PC-3 (cell line): ENCODE measurements around the gene ZMIZ1. TPM values are rescaled to one million over a fixed set of nuclear protein-coding genes. Genes with fewer than 3 reads are reported as not detected.

Source experiments
- ATAC-seq: fragments of 200-7000 bp; cut with Tn5 transposase; 2 replicates; pipeline ENCODE4 v1.9.1; 2020; ENCODE audit warnings: mild to moderate bottlenecking, moderate library complexity
- BruUV-seq: library from RNA; stranded (reverse); fragments of 400-500 nt; replicated peaks from 2 replicates; lab custom pipeline; 2021; lab: Mats Ljungman, UMichigan
- CTCF ChIA-PET: fragments of 300-600 bp; sonication (Branson Sonifier 250); formaldehyde crosslinking; loops from one replicate; lab custom pipeline; 2022; ENCODE audit warnings: antibody characterized with exemption; lab: Charles Lee
- POLR2A ChIA-PET: fragments of 300-600 bp; sonication (Branson Sonifier 250); formaldehyde crosslinking; loops from one replicate; lab custom pipeline; 2022; ENCODE audit warnings: antibody characterized with exemption; ENCODE audit not compliant: unreplicated experiment; lab: Charles Lee
- DNase-seq: peaks from one replicate; pipeline ENCODE4 v3.0.0-alpha.2; 2015
- H2AFZ ChIP-seq: fragments of 300-600 bp; sonication (generic); 2 replicates; pipeline ENCODE4 v1.6.0; 2016; ENCODE audit warnings: antibody characterized with exemption, low read length
- H3F3A ChIP-seq: fragments of 300-600 bp; sonication (generic); one replicate; pipeline ENCODE4 v1.6.0; 2017; ENCODE audit warnings: antibody characterized with exemption, low read length, control low read depth, mild to moderate bottlenecking; ENCODE audit not compliant: unreplicated experiment
- H3K27ac ChIP-seq: fragments of 300-600 bp; sonication (generic); 2 replicates; pipeline ENCODE4 v1.5.1; 2016; ENCODE audit warnings: mild to moderate bottlenecking, low read length
- H3K27me3 ChIP-seq: fragments of 300-600 bp; sonication (generic); 2 replicates; pipeline ENCODE4 v1.6.1; 2016; ENCODE audit warnings: low read length, mixed read lengths
- H3K36me3 ChIP-seq: fragments of 300-600 bp; sonication (generic); 2 replicates; pipeline ENCODE4 v1.6.1; 2016; ENCODE audit warnings: low read depth, mixed run types, low read length, mixed read lengths
- H3K4me1 ChIP-seq: fragments of 300-600 bp; sonication (generic); 2 replicates; pipeline ENCODE4 v1.5.1; 2016; ENCODE audit warnings: low read length; ENCODE audit not compliant: insufficient read depth
- H3K4me2 ChIP-seq: fragments of 300-600 bp; sonication (generic); 2 replicates; pipeline ENCODE4 v1.6.0; 2016; ENCODE audit warnings: low read length
- H3K4me3 ChIP-seq: fragments of 300-600 bp; sonication (generic); 2 replicates; pipeline ENCODE4 v1.5.1; 2016; ENCODE audit warnings: mild to moderate bottlenecking, low read length, mixed read lengths
- H3K79me2 ChIP-seq: fragments of 300-600 bp; sonication (generic); 2 replicates; pipeline ENCODE4 v1.6.1; 2017; ENCODE audit warnings: low read length, mixed read lengths
- H3K9ac ChIP-seq: fragments of 300-600 bp; sonication (generic); 2 replicates; pipeline ENCODE4 v1.6.0; 2016; ENCODE audit warnings: mild to moderate bottlenecking, low read length
- H3K9me2 ChIP-seq: fragments of 300-600 bp; sonication (generic); replicated peaks from 2 replicates; pipeline ENCODE4 v1.6.1; 2016; ENCODE audit warnings: mixed run types, low read length, mixed read lengths
- H3K9me3 ChIP-seq: fragments of 300-600 bp; sonication (generic); 2 replicates; pipeline ENCODE4 v1.6.1; 2016; ENCODE audit warnings: low read length, mixed read lengths
- H4K20me1 ChIP-seq: fragments of 300-600 bp; sonication (generic); 2 replicates; pipeline ENCODE4 v1.6.1; 2016; ENCODE audit warnings: low read length, mixed read lengths
- CTCF ChIP-seq: fragments of 300-600 bp; sonication (generic); conservative IDR thresholded peaks from 2 replicates; pipeline ENCODE4 v1.5.1; 2017; ENCODE audit warnings: antibody characterized with exemption, low read depth, mild to moderate bottlenecking, low read length
- EZH2 ChIP-seq: fragments of 300-600 bp; sonication (generic); IDR thresholded peaks from one replicate; pipeline ENCODE4 v1.6.1; 2017; ENCODE audit warnings: antibody characterized with exemption, mild to moderate bottlenecking, low read length; ENCODE audit not compliant: unreplicated experiment
- EZH2phosphoT487 ChIP-seq: fragments of 300-600 bp; sonication (generic); IDR thresholded peaks from 2 replicates; pipeline ENCODE4 v1.6.1; 2018; ENCODE audit warnings: mild to moderate bottlenecking, antibody characterized with exemption, low read length, borderline replicate concordance
- intact Hi-C: fragments of 100-400 bp; cut with micrococcal nuclease; formaldehyde crosslinking; loops from 2 replicates; pipeline ENCODE4 v1.9.0; 2023
- total RNA-seq: library from RNA; depleted of rRNA; stranded (reverse); fragments of >200 nt; gene quantifications from 2 replicates; pipeline ENCODE4 v1.2.3, GENCODE V29; 2014

Gene ZMIZ1
- total RNA-seq, 1 experiment from 2014 or later = 55.4 TPM

GRCh38 chr10:79296431-79296830 lies 227.7 kb downstream of the ZMIZ1 start:
- peaks cover 18% of the 10 kb centered on the region for H3F3A ChIP-seq
- H3K27me3 ChIP-seq = no peaks in the 10 kb centered on the region
- H2AFZ ChIP-seq = no peak overlapping the region
- ATAC-seq (no peak), DNase-seq (no peak)
- peaks cover 5% of the 10 kb centered on the region; the same call in 1 of the 2 replicates for H4K20me1 ChIP-seq
- H3K9ac ChIP-seq = no peak overlapping the region
- ChIA-PET CTCF (no interaction called here), POLR2A (no interaction called here)
- H3K79me2 ChIP-seq = no peaks in the 10 kb centered on the region
- no peak overlapping the region for H3K4me2 ChIP-seq
- no peak overlapping the region for H3K27ac ChIP-seq
- H3K36me3 ChIP-seq = peaks cover 54% of the 10 kb centered on the region
- intact Hi-C loops = loop anchor here (5.0 kb wide), 2 partner anchors 206 to 229 kb away; partner anchors contain the start of gene ZMIZ1
- H3K4me1 ChIP-seq = peaks cover 49% of the 10 kb centered on the region
- H3K4me3 ChIP-seq = no peak overlapping the region
- TF ChIP-seq EZH2 = no peak
- TF ChIP-seq EZH2phosphoT487 = no peak
- TF ChIP-seq CTCF = no peak
- H3K9me3 ChIP-seq = no peaks in the 10 kb centered on the region
- H3K9me2 ChIP-seq = no peaks in the 10 kb centered on the region
- BruUV-seq = no TSS peak

GRCh38 chr10:79298403-79299244 lies 229.9 kb downstream of the ZMIZ1 start:
- ATAC-seq (peak; percentile 93), DNase-seq (peak; percentile 100)
- ChIA-PET CTCF (no interaction called here), POLR2A (no interaction called here)
- H4K20me1 ChIP-seq = peaks cover 5% of the 10 kb centered on the region; the same call in 1 of the 2 replicates
- intact Hi-C loops = loop anchor here (1.0 to 5.0 kb wide), 6 partner anchors 18 to 231 kb away; partner anchors contain the start of genes PPIF and ZMIZ1
- H3F3A ChIP-seq = peaks cover 13% of the 10 kb centered on the region
- H3K4me2 ChIP-seq = peak overlapping the region; percentile 39
- peaks cover 44% of the 10 kb centered on the region for H3K4me1 ChIP-seq
- TF ChIP-seq EZH2 (no peak), CTCF (no peak), EZH2phosphoT487 (no peak)
- H3K27me3 ChIP-seq = no peaks in the 10 kb centered on the region
- peak overlapping the region; percentile 4; the same call in 1 of the 2 replicates for H2AFZ ChIP-seq
- H3K27ac ChIP-seq = peak overlapping the region; percentile 56
- H3K79me2 ChIP-seq = no peaks in the 10 kb centered on the region
- no TSS peak for BruUV-seq
- no peaks in the 10 kb centered on the region for H3K9me2 ChIP-seq
- no peak overlapping the region for H3K4me3 ChIP-seq
- H3K9ac ChIP-seq = peak overlapping the region; percentile 18; the same call in 1 of the 2 replicates
- H3K36me3 ChIP-seq = peaks cover 61% of the 10 kb centered on the region
- H3K9me3 ChIP-seq = no peaks in the 10 kb centered on the region
